HG03575 (cell line): ENCODE results near the gene ZP4.

ENCODE experiments used
- ATAC-seq: cut with Tn5 transposase; IDR thresholded peaks from one replicate; pipeline ENCODE4 v1.9.1; 2021; ENCODE audit not compliant: unreplicated experiment, insufficient number of reproducible peaks, low FRiP score; ENCODE audit errors: extremely low read depth

Gene ZP4, protein sequence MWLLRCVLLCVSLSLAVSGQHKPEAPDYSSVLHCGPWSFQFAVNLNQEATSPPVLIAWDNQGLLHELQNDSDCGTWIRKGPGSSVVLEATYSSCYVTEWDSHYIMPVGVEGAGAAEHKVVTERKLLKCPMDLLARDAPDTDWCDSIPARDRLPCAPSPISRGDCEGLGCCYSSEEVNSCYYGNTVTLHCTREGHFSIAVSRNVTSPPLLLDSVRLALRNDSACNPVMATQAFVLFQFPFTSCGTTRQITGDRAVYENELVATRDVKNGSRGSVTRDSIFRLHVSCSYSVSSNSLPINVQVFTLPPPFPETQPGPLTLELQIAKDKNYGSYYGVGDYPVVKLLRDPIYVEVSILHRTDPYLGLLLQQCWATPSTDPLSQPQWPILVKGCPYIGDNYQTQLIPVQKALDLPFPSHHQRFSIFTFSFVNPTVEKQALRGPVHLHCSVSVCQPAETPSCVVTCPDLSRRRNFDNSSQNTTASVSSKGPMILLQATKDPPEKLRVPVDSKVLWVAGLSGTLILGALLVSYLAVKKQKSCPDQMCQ

DNA sequence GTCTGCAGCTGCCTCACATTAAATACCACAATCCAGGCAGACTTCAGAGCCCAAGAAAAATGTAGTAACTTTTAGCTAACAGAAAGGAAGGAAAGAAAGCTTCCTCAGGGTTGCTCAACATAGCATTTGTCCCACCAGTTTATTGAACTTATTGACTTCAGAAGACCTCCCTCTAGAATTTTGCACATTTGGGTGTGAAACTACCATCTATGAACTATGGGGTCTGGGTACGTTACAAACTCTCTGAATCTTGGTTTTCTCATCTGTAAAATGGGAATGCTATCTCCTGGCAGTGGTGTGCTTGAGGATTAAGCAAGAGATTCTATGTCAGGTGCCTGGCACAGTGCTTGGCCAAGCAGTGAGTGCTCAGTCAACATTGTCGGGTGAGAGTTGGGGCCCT, at the start of gene ZP4:
ZP4 (minus strand) TSS at position 101 of the 400 bp plus-strand sequence. CDS start 287 bp downstream, outside the sequence.
- no peak for ATAC-seq

DNA sequence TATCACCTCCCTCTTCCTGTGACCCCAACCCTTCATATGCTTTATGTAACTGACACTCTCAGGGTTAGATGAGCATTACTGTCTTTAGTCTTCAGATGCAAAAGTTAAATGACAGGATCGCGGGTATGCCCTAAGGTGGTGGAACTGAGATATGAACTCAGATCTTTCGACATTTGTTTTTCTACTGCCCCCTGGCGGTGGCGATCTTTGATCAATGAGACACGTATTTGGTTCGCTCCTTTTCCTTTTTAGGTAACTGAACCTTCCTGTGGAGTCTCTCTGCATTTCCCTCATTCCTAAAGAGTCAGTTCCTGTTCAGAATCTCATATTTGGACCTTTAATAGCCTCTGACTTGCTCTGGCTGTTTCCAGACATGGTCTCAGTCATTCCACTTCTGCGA, 47.8 kb upstream of the ZP4 start:
- no peak for ATAC-seq

DNA sequence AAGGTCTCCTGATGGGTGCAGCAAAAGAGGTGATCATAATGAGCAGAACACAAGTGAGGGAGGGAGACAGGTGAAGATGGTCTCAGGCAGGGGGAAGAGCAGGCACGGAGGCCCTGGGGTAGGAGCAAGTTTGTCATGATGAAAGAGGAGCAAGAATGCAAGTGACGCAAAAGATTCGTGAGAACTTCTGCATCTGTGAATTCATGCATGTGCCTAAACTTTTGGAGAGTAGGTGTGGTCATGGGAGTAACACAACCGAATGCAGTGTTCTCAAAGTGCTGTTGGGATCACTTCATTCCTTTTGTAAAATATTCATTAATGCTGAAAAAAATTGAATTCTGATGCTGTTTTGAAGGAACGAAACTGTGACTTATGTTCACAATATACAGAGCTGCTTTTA, 47.3 kb upstream of the ZP4 start:
- ATAC-seq, result no peak

DNA sequence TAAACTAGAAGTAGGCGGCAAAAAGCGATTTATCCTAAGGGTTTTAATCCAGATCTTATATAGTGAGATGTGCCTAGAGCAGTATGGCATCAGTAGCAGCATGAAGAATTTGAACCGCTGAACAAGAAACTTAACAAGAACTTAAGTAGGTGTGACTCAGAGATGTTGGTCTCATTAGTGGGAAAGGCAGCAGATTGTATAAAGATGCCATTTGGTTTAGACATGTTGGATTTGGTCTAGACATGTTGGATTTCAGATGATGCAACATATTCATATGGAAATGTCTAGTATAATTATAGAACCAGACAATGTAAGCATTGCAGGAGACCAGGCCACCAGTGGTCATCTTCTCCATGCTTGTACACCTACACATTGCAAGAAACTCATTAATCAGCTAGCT, 42.1 kb upstream of the ZP4 start:
- ATAC-seq, result no peak

DNA sequence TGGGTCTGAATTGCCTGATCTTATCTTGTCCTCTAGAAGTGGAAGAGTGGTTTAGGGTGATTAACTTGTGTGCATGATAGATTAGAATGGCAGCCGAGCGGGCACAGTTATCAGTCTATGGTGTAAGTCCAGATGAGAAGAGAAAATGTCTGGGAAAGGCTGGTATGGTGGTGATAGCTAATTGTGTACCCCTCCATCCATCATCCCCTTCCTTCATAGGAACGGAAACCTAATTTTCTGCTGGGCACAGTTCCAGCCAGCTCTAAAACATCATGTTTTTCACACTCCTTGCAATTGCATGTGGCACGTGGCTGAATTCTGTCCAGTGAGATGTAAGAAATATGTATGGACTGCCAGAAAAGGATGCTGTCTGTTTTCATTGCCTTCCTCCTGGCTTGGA, 40.9 kb upstream of the ZP4 start:
- no peak for ATAC-seq

DNA sequence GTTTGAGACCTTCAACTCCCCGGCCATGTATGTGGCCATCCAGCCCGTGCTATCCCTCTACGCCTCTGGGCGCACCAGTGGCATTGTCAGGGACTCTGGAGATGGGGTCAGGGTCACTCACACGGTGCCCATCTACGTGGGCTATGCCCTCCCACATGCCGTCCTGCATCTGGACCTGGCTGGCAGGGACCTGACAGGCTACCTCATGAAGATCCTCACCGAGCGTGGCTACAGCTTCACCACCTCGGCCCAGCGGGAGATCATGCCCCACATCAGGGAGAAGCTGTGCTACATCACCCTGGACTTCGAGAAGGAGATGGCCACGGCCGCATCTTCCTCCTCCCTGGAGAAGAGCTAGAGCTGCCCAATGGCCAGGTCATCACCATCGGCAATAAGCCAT, 36.5 kb upstream of the ZP4 start:
- ATAC-seq, result no peak

DNA sequence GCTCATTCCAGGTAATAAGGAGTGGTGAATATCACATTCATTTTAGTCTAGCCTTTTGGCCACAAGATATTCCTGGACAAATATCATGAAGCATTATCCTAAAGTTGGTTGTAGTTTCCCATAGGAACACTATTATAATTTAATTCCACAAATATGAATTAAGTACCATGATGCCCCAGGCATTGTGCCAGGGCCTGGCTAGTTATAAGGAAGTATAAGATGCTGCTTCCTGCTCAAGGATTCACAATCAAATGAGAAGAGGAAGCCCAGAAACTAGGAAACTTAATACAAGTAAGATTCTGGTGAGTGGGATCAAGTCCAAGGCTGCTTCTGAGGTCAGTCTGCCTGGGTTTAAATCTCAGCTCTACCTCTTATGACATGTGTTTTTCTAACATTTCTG, 30.6 kb upstream of the ZP4 start:
- ATAC-seq, result no peak

DNA sequence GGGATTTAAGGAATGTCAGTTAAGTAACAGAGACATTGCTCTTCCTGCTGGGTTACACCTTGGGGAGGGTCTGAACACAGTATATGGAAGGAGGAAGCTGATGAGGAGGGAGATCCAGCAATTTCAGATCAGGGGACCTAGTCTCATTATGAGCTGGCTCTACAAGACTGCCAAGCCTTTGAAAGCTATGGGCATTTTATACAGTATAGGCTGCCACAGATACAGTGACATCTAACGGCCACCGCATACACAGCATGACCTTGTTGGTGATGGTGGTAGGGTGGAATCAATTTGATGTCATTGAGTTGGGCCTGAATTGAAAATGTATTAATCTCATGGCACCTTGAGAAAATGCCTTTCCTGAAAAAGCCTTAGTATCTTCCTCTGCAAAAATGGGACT, 22.6 kb upstream of the ZP4 start:
- no peak for ATAC-seq

DNA sequence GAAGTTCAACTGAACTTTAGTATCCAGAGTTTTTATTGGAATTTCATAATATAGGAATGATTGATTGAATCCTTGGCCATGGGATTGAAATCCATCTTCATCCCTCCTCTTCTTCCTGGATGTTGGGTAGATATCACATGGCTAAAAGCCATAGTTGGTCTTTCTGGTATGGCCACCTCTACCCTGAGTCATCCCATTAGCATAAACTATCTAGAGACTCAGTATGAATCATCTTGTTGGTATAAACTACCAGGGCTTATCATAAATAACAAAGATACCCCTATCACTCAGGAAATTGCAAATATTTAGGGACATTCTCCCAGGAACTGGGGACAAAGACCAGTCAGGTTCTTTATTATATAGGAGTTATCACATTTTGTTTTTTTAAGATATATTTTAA, 21.2 kb upstream of the ZP4 start:
- ATAC-seq, result no peak

DNA sequence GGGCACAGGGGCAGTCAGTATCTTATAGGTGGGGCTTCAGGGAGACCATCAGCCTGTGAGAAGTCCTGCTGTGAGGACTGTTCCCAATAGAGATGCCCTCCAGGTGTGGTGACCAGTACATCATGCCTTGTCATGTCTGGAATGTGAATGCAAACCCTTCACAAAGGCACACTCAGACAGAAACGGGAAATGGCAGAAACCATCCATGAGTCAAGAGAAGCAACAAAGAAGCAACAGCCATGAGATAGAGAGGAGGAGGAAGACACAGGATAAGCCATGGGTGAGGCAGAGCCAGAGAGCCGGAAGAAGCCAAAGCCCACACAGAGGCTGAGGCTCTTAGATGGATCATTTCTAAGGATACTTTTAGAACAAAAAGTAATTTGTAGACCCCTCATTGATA, 20.1 kb upstream of the ZP4 start:
- ATAC-seq, result no peak

DNA sequence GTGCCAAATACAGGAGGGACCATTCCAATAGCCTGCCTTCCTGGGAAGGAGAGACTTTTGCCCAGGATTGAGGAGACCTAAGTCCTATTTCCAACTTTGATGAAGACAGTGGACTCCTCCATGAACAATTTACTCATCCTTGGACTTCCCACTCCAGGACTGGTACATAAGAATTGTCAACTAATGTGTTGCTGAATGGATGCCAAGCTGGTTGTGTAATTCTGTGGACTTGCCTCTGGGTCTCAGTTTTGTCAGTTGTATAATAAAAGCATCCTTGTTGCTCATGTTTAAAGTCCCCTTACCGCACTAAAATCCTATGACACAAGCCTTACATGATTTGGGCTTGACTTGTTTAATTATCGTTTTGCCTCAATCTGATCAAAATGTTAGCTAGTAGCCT, 13.2 kb upstream of the ZP4 start:
- ATAC-seq, result no peak

DNA sequence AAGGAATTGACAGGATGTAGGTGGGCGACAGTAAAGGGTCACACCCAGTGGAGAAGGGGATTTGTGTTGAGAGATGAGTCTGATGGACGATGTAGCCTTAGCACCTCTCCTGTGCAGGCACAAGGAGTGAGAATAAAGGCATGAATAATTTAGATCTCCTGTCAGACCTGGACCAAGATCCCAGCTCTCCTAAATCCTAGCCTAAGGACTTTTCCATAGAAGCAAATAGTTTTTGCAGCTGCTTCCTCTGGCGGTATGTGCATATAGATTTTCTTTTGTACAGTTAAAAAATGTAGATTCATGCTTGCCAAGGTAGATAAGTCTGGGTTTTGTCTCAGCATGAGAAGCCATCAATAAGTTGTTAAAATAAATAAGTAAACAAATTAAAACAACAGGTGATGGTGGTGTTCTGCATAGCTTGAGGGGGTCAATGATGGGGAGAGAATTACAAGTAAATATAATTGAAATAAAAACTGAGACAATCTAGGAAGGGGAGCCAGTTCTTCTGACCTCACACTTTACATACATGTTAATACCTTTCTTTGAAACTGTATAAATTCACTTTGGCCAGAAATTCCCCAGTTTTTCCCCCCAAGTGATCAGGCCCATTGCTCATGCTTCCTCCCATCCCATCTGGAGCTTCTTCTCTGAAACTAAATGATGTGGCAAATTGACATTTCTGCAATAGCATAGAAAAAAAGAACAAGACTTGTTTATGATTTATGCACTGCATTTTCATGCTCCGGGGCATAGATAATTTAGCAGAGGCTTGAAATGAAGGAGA, 12.4 kb upstream of the ZP4 start:
- ATAC-seq, result no peak

DNA sequence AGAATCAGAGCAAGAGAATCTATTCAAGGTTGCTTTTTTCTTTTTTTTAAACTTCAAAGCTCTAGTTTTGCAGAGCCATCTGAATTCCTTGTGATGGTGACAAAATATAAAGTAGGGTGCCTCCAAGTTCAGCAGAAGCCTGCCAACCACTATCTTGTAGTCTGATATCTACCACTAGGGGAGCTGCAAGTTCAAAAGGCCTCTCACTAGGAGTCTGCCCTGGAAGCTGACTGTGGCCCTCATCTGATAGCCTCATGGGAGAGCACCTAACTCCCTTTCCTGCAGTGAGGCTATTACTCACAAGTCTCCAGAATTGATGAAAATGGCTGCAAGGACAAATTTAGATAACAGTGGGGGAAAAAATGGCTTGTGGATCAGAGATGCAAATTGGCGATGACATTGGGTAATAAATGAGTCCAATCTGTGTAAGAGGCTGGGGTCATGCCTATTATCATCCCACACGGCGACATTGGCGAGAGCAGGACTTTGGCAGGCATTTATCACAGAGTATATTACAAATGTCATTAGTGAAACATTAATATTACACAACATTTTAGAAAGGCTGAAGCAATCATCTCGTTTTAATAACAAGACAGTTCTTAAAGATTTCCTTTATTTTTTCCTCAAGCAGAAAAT, 10.7 kb upstream of the ZP4 start:
- no peak for ATAC-seq

DNA sequence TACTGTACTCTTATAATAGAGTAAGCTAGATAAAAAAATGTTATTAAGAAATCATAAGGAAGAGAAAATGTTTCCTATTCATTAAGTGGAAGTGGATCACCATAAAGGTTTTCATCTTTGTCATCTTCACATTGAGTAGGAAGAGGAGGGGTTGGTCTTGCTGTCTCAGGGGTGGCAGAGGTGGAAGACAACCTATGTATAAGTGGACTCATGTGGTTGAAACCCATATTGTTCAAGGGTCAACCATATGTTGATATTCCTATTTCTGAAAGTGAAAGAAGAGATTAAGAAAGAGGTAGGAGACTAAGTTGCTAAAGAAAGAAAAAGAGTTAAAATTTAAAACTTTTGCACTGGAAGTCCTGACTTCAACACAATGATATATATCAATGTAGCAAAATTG, 4.9 kb upstream of the ZP4 start:
- no peak for ATAC-seq

DNA sequence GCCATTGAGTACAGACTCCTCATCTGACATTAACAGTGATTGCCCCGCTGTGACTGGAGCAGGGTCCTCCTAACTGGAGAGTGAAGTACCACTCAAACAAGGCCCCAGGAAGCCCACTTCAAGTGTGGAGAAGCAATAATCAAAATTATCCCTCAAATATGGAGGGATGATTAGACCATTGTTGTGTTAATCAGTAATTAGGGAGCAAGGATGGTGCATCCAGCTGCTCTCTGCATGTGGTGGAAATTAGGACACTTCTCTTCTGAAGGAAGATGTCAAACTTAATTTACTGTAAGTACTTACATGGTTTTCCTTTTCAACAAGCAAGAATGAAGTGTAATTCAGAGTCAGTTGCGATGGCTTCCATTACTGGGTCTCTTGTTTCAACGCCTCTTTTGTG, 3.4 kb upstream of the ZP4 start:
- ATAC-seq, result no peak

DNA sequence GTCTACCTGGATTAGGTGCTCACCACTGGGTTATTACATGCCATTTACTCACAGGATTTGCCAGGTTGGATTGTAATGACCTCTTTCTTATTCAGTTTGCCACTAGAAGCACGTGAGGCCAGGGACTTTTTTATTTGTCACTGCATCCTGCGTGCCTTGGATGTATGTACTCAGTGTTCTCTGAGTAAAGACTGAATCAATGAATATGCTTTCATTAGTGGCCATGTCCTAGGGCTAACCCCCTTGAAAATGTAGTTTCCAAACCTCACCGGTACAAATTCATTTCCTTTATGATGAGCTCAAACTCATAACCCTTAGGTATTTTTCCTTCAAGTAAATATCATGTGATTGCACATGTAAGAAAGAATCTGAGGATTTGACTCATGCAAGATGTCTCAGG, 1.3 kb upstream of the ZP4 start:
- ATAC-seq, result no peak

DNA sequence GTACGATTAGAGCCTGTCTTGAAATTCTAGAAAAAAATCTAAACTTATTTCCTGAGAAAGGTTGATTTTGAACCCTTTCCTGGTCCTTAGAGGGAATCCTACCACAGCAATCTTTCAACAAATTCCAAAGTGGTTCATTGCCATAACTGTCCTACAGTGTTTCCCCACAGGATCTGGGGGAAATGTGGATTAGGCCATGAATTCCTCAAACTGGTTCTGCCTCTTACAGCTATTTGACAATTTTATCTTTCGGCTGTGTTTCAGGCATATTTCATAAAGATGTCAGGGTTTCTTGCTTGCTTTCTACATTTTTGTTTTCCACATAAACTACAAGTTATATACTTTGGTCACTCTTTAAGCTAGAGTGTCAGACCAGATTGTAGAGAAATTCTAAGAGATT, 544 bp upstream of the ZP4 start:
- no peak for ATAC-seq

DNA sequence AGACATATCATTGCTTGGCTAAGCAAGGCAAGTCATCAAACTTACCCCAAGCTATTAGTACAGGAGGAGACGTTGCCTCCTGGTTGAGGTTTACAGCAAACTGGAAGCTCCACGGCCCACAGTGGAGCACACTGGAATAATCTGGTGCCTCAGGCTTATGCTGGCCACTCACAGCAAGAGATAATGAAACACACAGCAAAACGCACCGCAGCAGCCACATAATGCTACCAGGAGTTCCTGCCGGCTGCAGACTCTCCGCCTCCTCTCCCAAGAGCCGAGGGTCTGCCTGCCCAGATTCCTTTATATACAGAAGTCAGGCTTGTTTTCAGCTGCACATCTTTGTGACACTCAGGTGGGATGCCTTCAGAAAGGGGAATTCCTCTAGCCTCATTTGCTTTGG, 306 bp downstream of the ZP4 start:
- no peak for ATAC-seq

DNA sequence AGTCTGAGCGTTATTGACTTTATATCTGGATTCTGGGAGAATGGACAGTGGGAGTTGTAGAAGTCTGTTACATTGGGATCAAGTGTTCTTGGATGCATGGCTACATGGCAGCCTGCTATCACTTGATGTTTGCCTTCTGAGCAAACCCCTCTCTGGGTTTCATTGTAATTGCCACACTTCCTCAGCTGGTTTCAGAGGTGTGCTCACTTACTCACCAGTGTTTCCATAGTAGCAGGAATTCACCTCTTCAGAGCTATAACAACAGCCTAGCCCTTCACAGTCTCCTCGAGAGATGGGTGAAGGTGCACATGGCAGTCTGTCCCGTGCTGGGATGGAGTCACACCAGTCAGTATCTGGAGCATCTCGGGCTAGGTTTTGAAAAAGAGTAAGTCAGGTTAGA, 2.6 kb downstream of the ZP4 start:
- ATAC-seq, result no peak

DNA sequence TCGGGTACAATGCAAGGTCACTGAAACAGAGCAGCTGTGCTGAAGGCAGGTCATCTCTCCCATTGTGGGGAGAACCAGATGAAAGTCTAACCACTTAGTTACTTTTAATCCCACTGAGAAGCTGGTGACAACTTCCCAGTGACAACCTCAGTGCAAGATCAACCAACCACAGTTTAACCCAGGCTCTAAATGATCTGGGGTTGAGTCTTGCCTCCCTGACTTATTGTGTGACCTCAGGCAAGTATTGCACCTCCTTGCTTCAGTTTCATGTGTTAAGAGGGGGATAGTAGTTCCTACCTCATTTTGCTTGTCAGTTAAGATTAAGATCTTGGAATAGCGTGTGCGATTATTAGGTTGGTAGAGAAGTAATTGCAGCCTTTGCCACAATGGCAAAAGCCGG, 3.2 kb downstream of the ZP4 start:
- no peak for ATAC-seq
